Smooth muscle cell (in vitro differentiated cells): ENCODE results near the gene DISC1. TPM values are rescaled to one million over a fixed set of nuclear protein-coding genes. Genes with fewer than 3 reads are reported as not detected.

Experiments used
- DNase-seq: peaks from one replicate; lab custom pipeline; 2025; ENCODE audit not compliant: unreplicated experiment; lab: John Stamatoyannopoulos, UW
- H2AFZ ChIP-seq: fragments of 200-600 bp; sonication (generic); 2 replicates; pipeline ENCODE4 v1.6.0; 2016; ENCODE audit warnings: antibody characterized with exemption, low read depth, mild to moderate bottlenecking
- H3F3A ChIP-seq: fragments of 200-600 bp; sonication (generic); 2 replicates; pipeline ENCODE4 v1.6.0; 2017; ENCODE audit warnings: antibody characterized with exemption, low read depth
- H3K27ac ChIP-seq: fragments of 200-600 bp; sonication (generic); 2 replicates; pipeline ENCODE4 v1.5.1; 2016; ENCODE audit warnings: low read depth, mild to moderate bottlenecking
- H3K27me3 ChIP-seq: fragments of 200-600 bp; sonication (generic); 2 replicates; pipeline ENCODE4 v1.6.1; 2016; ENCODE audit warnings: low read depth, mild to moderate bottlenecking
- H3K36me3 ChIP-seq: fragments of 200-600 bp; sonication (generic); 2 replicates; pipeline ENCODE4 v1.5.1; 2016; ENCODE audit warnings: low read depth
- H3K4me1 ChIP-seq: fragments of 200-600 bp; sonication (generic); 2 replicates; pipeline ENCODE4 v1.5.1; 2016; ENCODE audit warnings: low read depth
- H3K4me2 ChIP-seq: fragments of 200-600 bp; sonication (generic); 2 replicates; pipeline ENCODE4 v1.6.0; 2016; ENCODE audit warnings: mild to moderate bottlenecking
- H3K4me3 ChIP-seq: fragments of 200-600 bp; sonication (generic); 2 replicates; pipeline ENCODE4 v1.5.1; 2016; ENCODE audit warnings: mild to moderate bottlenecking
- H3K79me2 ChIP-seq: fragments of 200-600 bp; sonication (generic); 2 replicates; pipeline ENCODE4 v1.6.0; 2016; ENCODE audit warnings: low read depth, mild to moderate bottlenecking
- H3K9ac ChIP-seq: fragments of 200-600 bp; sonication (generic); 2 replicates; pipeline ENCODE4 v1.6.0; 2016; ENCODE audit warnings: low read depth
- H3K9me3 ChIP-seq: fragments of 200-600 bp; sonication (generic); replicated peaks from 2 replicates; pipeline ENCODE4 v1.5.1; 2016; ENCODE audit warnings: low read depth
- H4K20me1 ChIP-seq: fragments of 200-600 bp; sonication (generic); 2 replicates; pipeline ENCODE4 v1.6.0; 2016; ENCODE audit warnings: low read depth
- CTCF ChIP-seq: fragments of 200-600 bp; sonication (generic); IDR thresholded peaks from 2 replicates; pipeline ENCODE4 v1.5.1; 2017; ENCODE audit warnings: borderline replicate concordance, mild to moderate bottlenecking, antibody characterized with exemption; ENCODE audit not compliant: insufficient read depth, poor library complexity, severe bottlenecking
- WGBS: methylation state at CpG from one replicate; pipeline ENCODE4 v1.1.7; 2016; ENCODE audit warnings: low lambda C conversion rate; 5-methylcytosine and 5-hydroxymethylcytosine counted together
- polyA plus RNA-seq: library from polyadenylated mRNA; unstranded; fragments of >200 nt; fragmentation: Nextera tagmentation; extraction: Ambion mirVana; gene quantifications from 2 replicates; pipeline ENCODE4 v1.2.1, GENCODE V29; 2016
- total RNA-seq: library from RNA; depleted of rRNA; stranded (reverse); fragments of >200 nt; gene quantifications from 2 replicates; pipeline ENCODE4 v1.2.3, GENCODE V29; 2014

Gene DISC1
- total and polyA plus RNA-seq, 2 experiments from 2014 or later, result 0.89 to 4.3 TPM

GRCh38 chr1:231606712-231607111 lies 19.9 kb upstream of the DISC1 start:
- 72% methylated on average over 4 of the region's 4 CpGs for WGBS
- no peak for DNase-seq

GRCh38 chr1:231610388-231610787 lies 16.2 kb upstream of the DISC1 start:
- Histone ChIP-seq H3K4me1 (no peaks in the 10 kb centered on the region), H3K9me3 (no peaks in the 10 kb centered on the region), H3K27me3 (peaks cover 10% of the 10 kb centered on the region), H3K4me3 (no peak overlapping the region), H3K4me2 (no peak overlapping the region), H2AFZ (no peak overlapping the region), H3K27ac (no peak overlapping the region), H3K9ac (no peak overlapping the region), H3F3A (no peaks in the 10 kb centered on the region), H4K20me1 (no peaks in the 10 kb centered on the region), H3K36me3 (no peaks in the 10 kb centered on the region), H3K79me2 (no peaks in the 10 kb centered on the region)
- no peak for DNase-seq
- no peak for TF ChIP-seq CTCF
- WGBS, result 92% methylated on average over 2 of the region's 2 CpGs

More at GRCh38 chr1:231606712-231607111, 19.9 kb upstream of the DISC1 start:
- Histone ChIP-seq H3K4me1 (no peaks in the 10 kb centered on the region), H3K4me3 (no peak overlapping the region), H2AFZ (no peak overlapping the region), H4K20me1 (no peaks in the 10 kb centered on the region), H3K36me3 (no peaks in the 10 kb centered on the region), H3K4me2 (no peak overlapping the region), H3K79me2 (no peaks in the 10 kb centered on the region), H3K27ac (no peak overlapping the region), H3K9ac (no peak overlapping the region), H3K9me3 (no peaks in the 10 kb centered on the region), H3K27me3 (peaks cover 10% of the 10 kb centered on the region), H3F3A (no peaks in the 10 kb centered on the region)
- no peak for TF ChIP-seq CTCF

- Histone ChIP-seq H3K9ac (no peak overlapping the region), H3K36me3 (no peaks in the 10 kb centered on the region)
- WGBS, result 91% methylated on average over 5 of the region's 5 CpGs
These were observed 15.5 kb upstream of the DISC1 start for GRCh38 chr1:231611111-231611510.

More at GRCh38 chr1:231611111-231611510, 15.5 kb upstream of the DISC1 start:
- no peak for TF ChIP-seq CTCF
- Histone ChIP-seq H3F3A (no peaks in the 10 kb centered on the region), H3K4me3 (no peak overlapping the region), H3K79me2 (no peaks in the 10 kb centered on the region), H3K4me1 (no peaks in the 10 kb centered on the region), H4K20me1 (no peaks in the 10 kb centered on the region), H3K9me3 (no peaks in the 10 kb centered on the region), H3K27me3 (peaks cover 10% of the 10 kb centered on the region), H3K4me2 (no peak overlapping the region), H2AFZ (no peak overlapping the region), H3K27ac (no peak overlapping the region)
- DNase-seq, result no peak
